Gastroesophageal sphincter (tissue), 4 donors: ENCODE measurements around the gene WNT11. TPM values are rescaled to one million over a fixed set of nuclear protein-coding genes. Genes with fewer than 3 reads are reported as not detected.

Source experiments
- ATAC-seq: fragments of 150-250 bp; one replicate; pipeline ENCODE4 v1.9.1; 2016; ENCODE audit warnings: mild to moderate bottlenecking, moderate library complexity
- H3K27ac ChIP-seq, 4 donors: fragments of 200-600 bp; sonication (generic) in 3 of 4; 1 replicate in 3 of 4; 2 replicates in 1 of 4; pipeline ENCODE4 v1.5.1; 2016 to 2019
- H3K27me3 ChIP-seq: fragments of 200-600 bp; sonication (generic); one replicate; pipeline ENCODE4 v1.5.1; 2019
- H3K36me3 ChIP-seq, 2 donors: fragments of 200-600 bp; sonication (generic); one replicate each; pipeline ENCODE4 v1.5.1; 2019; ENCODE audit warnings: control low read depth in 1 of 2
- H3K4me1 ChIP-seq, 3 donors: fragments of 200-600 bp; sonication (generic); 1 replicate in 2 of 3; 2 replicates in 1 of 3; pipeline ENCODE4 v1.5.1; 2016 to 2019; ENCODE audit warnings: control low read depth in 2 of 3
- H3K4me3 ChIP-seq, 2 donors: fragments of 200-600 bp; sonication (generic); one replicate each; pipeline ENCODE4 v1.5.1; 2019; ENCODE audit warnings: mild to moderate bottlenecking in 1 of 2, moderate library complexity in 1 of 2
- H3K9me3 ChIP-seq, 3 donors: fragments of 200-600 bp; sonication (generic); one replicate each; pipeline ENCODE4 v1.5.1; 2017 to 2019; ENCODE audit warnings: control low read depth in 2 of 3
- CTCF ChIP-seq, 4 experiments: fragments of 200-600 bp in 2 of 4; fragments of 450-650 bp in 2 of 4; sonication (generic) in 1 of 4; IDR thresholded peaks; one replicate each; pipeline ENCODE4 v1.5.1; 2017 to 2019; ENCODE audit warnings: antibody characterized with exemption in 4 of 4, mild to moderate bottlenecking in 2 of 4, moderate library complexity in 2 of 4
- EP300 ChIP-seq: sonication (generic); formaldehyde crosslinking; IDR thresholded peaks from one replicate; pipeline ENCODE4 v1.6.1; 2017; ENCODE audit warnings: antibody characterized with exemption, mild to moderate bottlenecking
- POLR2A ChIP-seq, 2 donors: fragments of 450-650 bp; IDR thresholded peaks; one replicate each; pipeline ENCODE4 v1.6.1; 2017; ENCODE audit warnings: antibody characterized with exemption in 2 of 2, mild to moderate bottlenecking in 2 of 2, moderate library complexity in 1 of 2
- POLR2AphosphoS5 ChIP-seq: sonication (generic); formaldehyde crosslinking; IDR thresholded peaks from one replicate; pipeline ENCODE4 v1.6.1; 2017; ENCODE audit warnings: antibody characterized with exemption
- WGBS, 2 donors: methylation state at CpG; one replicate each; pipeline ENCODE4 v1.1.5; 2018; ENCODE audit warnings: low coverage in 1 of 2; 5-methylcytosine and 5-hydroxymethylcytosine counted together
- total RNA-seq, 4 donors: library from RNA; depleted of rRNA; stranded (reverse); fragments of >200 nt; gene quantifications; one replicate each; pipeline ENCODE4 v1.1.0, GENCODE V29; 2016

WNT11 gene
- total RNA-seq, 4 donors from 2014 or later = 2.5 to 17.1 (median 5.4) TPM

- Histone ChIP-seq H3K27ac (no peak overlapping the region), H3K4me1 (peaks cover 0 to 22% (median 12%) of the 10 kb centered on the region in 3 donors), H3K9me3 (no peaks in the 10 kb centered on the region), H3K27me3 (peaks cover 5% of the 10 kb centered on the region), H3K4me3 (no peak overlapping the region), H3K36me3 (no peaks in the 10 kb centered on the region)
- WGBS, 2 donors = 93% methylated on average over 7 of the region's 12 CpGs; no CpG with 5 or more reads in 1 of the 2 donors
- TF ChIP-seq POLR2AphosphoS5 (no peak), CTCF (IDR thresholded peaks at IDR 0.05) (no peak), EP300 (no peak), POLR2A (IDR thresholded peaks at IDR 0.05) (no peak)
- ATAC-seq = no peak
Observed at GRCh38 chr11:76156971-76157427, 49.3 kb downstream of the WNT11 start.

- peaks cover 0 to 12% (median 3%) of the 10 kb centered on the region in 3 donors for H3K4me1 ChIP-seq
- no peaks in the 10 kb centered on the region for H3K36me3 ChIP-seq
- H3K9me3 ChIP-seq = no peaks in the 10 kb centered on the region
- 78 to 87% methylated on average over 10 of the region's 11 CpGs for WGBS, 2 donors
- TF ChIP-seq POLR2A (IDR thresholded peaks at IDR 0.05) = no peak
- no peak for TF ChIP-seq EP300
- TF ChIP-seq CTCF (IDR thresholded peaks at IDR 0.05) = no peak
- TF ChIP-seq POLR2AphosphoS5 = no peak
- no peak overlapping the region for H3K27ac ChIP-seq
- H3K27me3 ChIP-seq = peaks cover 5% of the 10 kb centered on the region
- no peak for ATAC-seq
- no peak overlapping the region for H3K4me3 ChIP-seq
Observed at GRCh38 chr11:76155500-76156227, 50.6 kb downstream of the WNT11 start.

GRCh38 chr11:76153571-76153923 is 52.8 kb downstream of the WNT11 start:
- Histone ChIP-seq H3K4me1 (peaks cover 0 to 12% (median 3%) of the 10 kb centered on the region in 3 donors), H3K4me3 (no peak overlapping the region), H3K9me3 (no peaks in the 10 kb centered on the region), H3K36me3 (no peaks in the 10 kb centered on the region), H3K27me3 (peaks cover 5% of the 10 kb centered on the region), H3K27ac (no peak overlapping the region)
- TF ChIP-seq POLR2AphosphoS5 (no peak), POLR2A (IDR thresholded peaks at IDR 0.05) (no peak), CTCF (IDR thresholded peaks at IDR 0.05) (no peak), EP300 (no peak)
- WGBS, 2 donors = 49 to 80% methylated on average over 1 to 6 of the region's 6 CpGs
- ATAC-seq = no peak

GRCh38 chr11:76152741-76153570 is 53.3 kb downstream of the WNT11 start:
- no peak overlapping the region for H3K27ac ChIP-seq
- H3K27me3 ChIP-seq = peaks cover 5% of the 10 kb centered on the region
- H3K9me3 ChIP-seq = no peaks in the 10 kb centered on the region
- 57 to 79% methylated on average over 2 to 7 of the region's 13 CpGs for WGBS, 2 donors
- ATAC-seq = no peak
- H3K4me1 ChIP-seq = peaks cover 0 to 12% (median 3%) of the 10 kb centered on the region in 3 donors
- no peak for TF ChIP-seq EP300
- no peak for TF ChIP-seq POLR2AphosphoS5
- no peak for TF ChIP-seq CTCF (IDR thresholded peaks at IDR 0.05)
- TF ChIP-seq POLR2A (IDR thresholded peaks at IDR 0.05) = no peak
- peak overlapping the region in 1 of 2 donors; percentile 40 for H3K4me3 ChIP-seq
- H3K36me3 ChIP-seq = no peaks in the 10 kb centered on the region
